NB4 (cell line): ENCODE data around the gene KLF7.

Experiments used
- POLR2A ChIP-seq: IDR thresholded peaks from 2 replicates; pipeline ENCODE4 v1.6.1; 2011; ENCODE audit warnings: mild to moderate bottlenecking; ENCODE audit not compliant: insufficient read length; ENCODE audit errors: extremely low read depth
- TF ChIP-seq, protein P1 (sequence below): IDR thresholded peaks from one replicate; pipeline ENCODE4 v1.5.1; 2012; ENCODE audit warnings: low read depth, low read length

DNA sequence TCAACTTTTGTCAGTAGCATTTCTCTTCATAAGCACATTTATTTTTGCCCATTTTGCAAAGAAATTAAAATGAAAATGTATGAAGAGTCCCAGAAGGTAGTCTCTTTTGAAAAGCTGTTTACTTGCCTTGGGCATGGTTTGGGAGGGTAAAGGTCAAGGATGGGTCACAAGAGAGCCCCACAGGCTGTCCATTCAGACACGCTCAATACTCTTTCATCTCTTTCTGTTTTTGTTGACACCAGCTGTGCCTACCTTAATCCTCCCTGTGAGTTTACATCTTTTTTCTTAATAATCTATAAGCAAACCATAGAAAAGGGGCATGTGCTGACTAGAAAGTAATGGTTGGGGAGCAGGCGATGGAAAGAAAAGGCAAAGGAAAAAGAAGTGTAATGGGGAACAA lies 49.6 kb upstream of the KLF7 start:
- TF ChIP-seq, protein P1, sequence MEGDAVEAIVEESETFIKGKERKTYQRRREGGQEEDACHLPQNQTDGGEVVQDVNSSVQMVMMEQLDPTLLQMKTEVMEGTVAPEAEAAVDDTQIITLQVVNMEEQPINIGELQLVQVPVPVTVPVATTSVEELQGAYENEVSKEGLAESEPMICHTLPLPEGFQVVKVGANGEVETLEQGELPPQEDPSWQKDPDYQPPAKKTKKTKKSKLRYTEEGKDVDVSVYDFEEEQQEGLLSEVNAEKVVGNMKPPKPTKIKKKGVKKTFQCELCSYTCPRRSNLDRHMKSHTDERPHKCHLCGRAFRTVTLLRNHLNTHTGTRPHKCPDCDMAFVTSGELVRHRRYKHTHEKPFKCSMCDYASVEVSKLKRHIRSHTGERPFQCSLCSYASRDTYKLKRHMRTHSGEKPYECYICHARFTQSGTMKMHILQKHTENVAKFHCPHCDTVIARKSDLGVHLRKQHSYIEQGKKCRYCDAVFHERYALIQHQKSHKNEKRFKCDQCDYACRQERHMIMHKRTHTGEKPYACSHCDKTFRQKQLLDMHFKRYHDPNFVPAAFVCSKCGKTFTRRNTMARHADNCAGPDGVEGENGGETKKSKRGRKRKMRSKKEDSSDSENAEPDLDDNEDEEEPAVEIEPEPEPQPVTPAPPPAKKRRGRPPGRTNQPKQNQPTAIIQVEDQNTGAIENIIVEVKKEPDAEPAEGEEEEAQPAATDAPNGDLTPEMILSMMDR, result no peak
- no peak for TF ChIP-seq POLR2A
